Esophagus mucosa (tissue), 1 donor: ENCODE results near the gene ZNF584. TPM values are rescaled to one million over a fixed set of nuclear protein-coding genes. Genes with fewer than 3 reads are reported as not detected.
A peak's percentile ranks its signal among the peaks of the same experiment; 100 is the strongest.

ENCODE experiments used
- ATAC-seq: fragments of 200-7000 bp; cut with Tn5 transposase; one replicate; pipeline ENCODE4 v1.9.1; 2020
- total RNA-seq: library from RNA; stranded (reverse); gene quantifications from one replicate; pipeline ENCODE4 v1.2.4, GENCODE V29; 2023
- donor health status: DM: yes; HTN: yes; CAD: no.

Gene ZNF584
- total RNA-seq, 1 donor from 2014 or later = 6.5 TPM

DNA sequence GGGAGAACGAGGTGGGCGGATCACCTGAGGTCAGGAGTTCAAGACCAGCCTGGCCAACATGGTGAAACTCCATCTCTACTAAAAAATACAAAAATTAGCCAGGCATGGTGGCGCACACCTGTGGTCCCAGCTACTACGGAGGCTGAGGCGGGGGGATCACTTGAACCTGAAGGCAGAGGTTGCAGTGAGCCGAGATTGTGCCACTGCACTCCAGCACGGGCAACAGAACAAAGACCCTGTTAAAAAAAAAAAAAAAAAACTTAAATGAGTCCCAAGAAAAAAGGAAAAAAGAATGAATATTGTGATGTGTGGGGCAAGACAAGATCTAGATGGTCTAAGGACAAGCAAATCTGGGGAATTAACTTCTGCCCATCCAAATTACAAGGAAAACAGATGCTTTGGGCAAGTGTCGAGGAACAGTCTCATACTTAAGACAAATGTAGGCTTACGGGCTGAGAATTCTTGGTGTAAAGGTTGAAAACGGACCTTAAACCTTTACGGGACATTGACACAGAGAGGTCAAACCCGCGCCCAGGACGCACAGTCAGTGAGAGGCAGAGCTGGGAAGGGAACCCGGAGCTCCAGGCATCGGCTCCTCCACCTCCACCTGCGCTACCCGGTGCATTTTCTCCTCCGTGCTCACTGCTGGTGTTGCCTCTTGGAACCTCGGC is 57.8 kb downstream of the ZNF584 start:
- ATAC-seq = no peak

DNA sequence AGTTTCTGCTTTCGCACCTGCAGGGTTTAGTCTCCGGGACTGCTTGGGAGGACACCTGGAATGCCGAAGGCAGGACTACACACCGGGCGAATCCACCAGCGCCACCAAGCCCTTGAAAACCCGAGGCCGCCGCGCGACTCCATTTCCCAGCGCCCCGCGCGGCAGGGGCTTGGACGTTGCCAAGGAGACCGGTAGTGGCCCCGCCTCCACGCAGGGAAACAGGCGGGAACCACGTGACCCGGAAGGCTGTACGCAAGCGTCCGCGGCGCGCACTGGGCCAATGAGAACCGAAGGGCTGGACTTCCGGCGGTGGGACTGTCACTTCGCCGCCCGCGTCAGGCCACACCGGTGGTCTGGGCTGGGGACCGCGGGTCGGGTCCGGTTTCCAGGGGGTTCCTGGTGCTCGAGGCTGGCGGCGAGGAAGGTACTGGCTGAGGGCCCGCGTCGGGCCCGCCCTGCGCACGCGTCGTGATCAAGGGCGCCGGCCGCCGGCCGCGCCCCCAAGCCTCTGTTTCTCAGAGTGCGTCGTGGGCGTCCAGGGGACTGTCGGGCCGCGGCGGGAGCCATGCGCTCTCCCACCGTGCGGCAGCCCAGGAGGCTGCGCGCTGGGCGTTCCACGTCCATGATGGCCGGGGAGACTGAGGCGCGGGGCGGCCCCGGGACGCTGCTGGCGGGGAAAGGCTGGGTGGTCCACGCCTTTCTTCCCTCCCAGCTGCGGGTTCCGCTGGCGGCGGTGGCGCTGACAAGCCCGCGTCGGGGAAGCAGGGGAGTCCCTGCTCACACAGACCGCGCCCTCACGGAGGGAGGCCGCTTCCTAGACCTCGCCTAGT is 58.5 kb downstream of the ZNF584 start, which contains the start of gene ZNF324:
Gene ZNF324 (plus strand): TSS at position 321 of the 830 bp plus-strand sequence. CDS start 2,106 bp downstream, outside the sequence.
- peak; percentile 96 for ATAC-seq

Other genes starting within 250 kb of the ZNF584 start
- 19.5 TPM for gene ZNF274, start 225.6 kb upstream of the ZNF584 start, total RNA-seq
- 20.0 TPM for gene ZNF544, start 179.7 kb upstream of the ZNF584 start, total RNA-seq
- 2.9 TPM for gene ZNF8, start 129.7 kb upstream of the ZNF584 start, total RNA-seq
- gene ERVK3-1, start 103.3 kb upstream of the ZNF584 start, total RNA-seq = 18.6 TPM
- gene ZSCAN22, start 81.7 kb upstream of the ZNF584 start, total RNA-seq = 2.5 TPM
- 3.5 TPM for gene A1BG, start 55.2 kb upstream of the ZNF584 start, total RNA-seq
- gene ZNF497, start 45.9 kb upstream of the ZNF584 start, total RNA-seq = 1.1 TPM
- 2.7 TPM for gene ZNF837, start 27.6 kb upstream of the ZNF584 start, total RNA-seq
- 1,223 TPM for gene RPS5, start 21.4 kb upstream of the ZNF584 start, total RNA-seq
- gene RNF225, start 13.0 kb upstream of the ZNF584 start, total RNA-seq = 14.7 TPM
- 1.0 TPM for gene ZNF132, start 31.5 kb downstream of the ZNF584 start, total RNA-seq
- gene ZNF324B, start 43.0 kb downstream of the ZNF584 start, total RNA-seq = 6.0 TPM
- gene ZNF324, start 58.4 kb downstream of the ZNF584 start, total RNA-seq = 9.2 TPM
- gene ZNF446, start 67.7 kb downstream of the ZNF584 start, total RNA-seq = 4.7 TPM
- 6.4 TPM for gene SLC27A5, start 103.3 kb downstream of the ZNF584 start, total RNA-seq
- 8.0 TPM for gene ZBTB45, start 111.2 kb downstream of the ZNF584 start, total RNA-seq
- 204 TPM for gene TRIM28, start 135.4 kb downstream of the ZNF584 start, total RNA-seq
- gene CHMP2A, start 146.5 kb downstream of the ZNF584 start, total RNA-seq = 98.8 TPM
- gene UBE2M, start 150.0 kb downstream of the ZNF584 start, total RNA-seq = 52.8 TPM
- 9.4 TPM for gene MZF1, start 164.7 kb downstream of the ZNF584 start, total RNA-seq